GM19023 (cell line): ENCODE results near the gene RMND1.
A peak's percentile ranks its signal among the peaks of the same experiment; 100 is the strongest.
"Not testable (repeated sequence)": the region's sequence is repeated elsewhere in the genome, so short reads cannot be mapped to it uniquely, and the experiment has no call there.

Experiments used
- ATAC-seq: cut with Tn5 transposase; IDR thresholded peaks from one replicate; pipeline ENCODE4 v1.9.1; 2021; ENCODE audit warnings: mild to moderate bottlenecking, moderate library complexity; ENCODE audit not compliant: unreplicated experiment

Gene RMND1

GRCh38 chr6:151452750-151453427, 963 bp upstream of the RMND1 start:
- no peak for ATAC-seq

GRCh38 chr6:151451417-151451949, 443 bp downstream of the RMND1 start:
- peak; percentile 39 for ATAC-seq

- not testable (repeated sequence) for ATAC-seq
Observed at GRCh38 chr6:151450928-151451327, 998 bp downstream of the RMND1 start.

- ATAC-seq = no peak
Observed at GRCh38 chr6:151448623-151449022, 3.3 kb downstream of the RMND1 start.

GRCh38 chr6:151447237-151447636, 4.7 kb downstream of the RMND1 start:
- no peak for ATAC-seq

- no peak for ATAC-seq
Observed at GRCh38 chr6:151445482-151445881, 6.4 kb downstream of the RMND1 start.

GRCh38 chr6:151443911-151444621, 7.9 kb downstream of the RMND1 start:
- no peak for ATAC-seq

GRCh38 chr6:151443454-151443853, 8.5 kb downstream of the RMND1 start:
- no peak for ATAC-seq

GRCh38 chr6:151442371-151442770, 9.6 kb downstream of the RMND1 start:
- no peak for ATAC-seq

GRCh38 chr6:151441390-151442166, 10.3 kb downstream of the RMND1 start:
- peak; percentile 24 for ATAC-seq

GRCh38 chr6:151440930-151441329, 11.0 kb downstream of the RMND1 start:
- peak; percentile 46 for ATAC-seq

- no peak for ATAC-seq
Observed at GRCh38 chr6:151440498-151440897, 11.4 kb downstream of the RMND1 start.

GRCh38 chr6:151437401-151437800, 14.5 kb downstream of the RMND1 start:
- no peak for ATAC-seq

GRCh38 chr6:151436802-151437201, 15.1 kb downstream of the RMND1 start:
- no peak for ATAC-seq

GRCh38 chr6:151436300-151436699, 15.6 kb downstream of the RMND1 start:
- ATAC-seq = no peak

- no peak for ATAC-seq
Observed at GRCh38 chr6:151434369-151434768, 17.6 kb downstream of the RMND1 start.

GRCh38 chr6:151432651-151433050, 19.3 kb downstream of the RMND1 start:
- ATAC-seq = no peak

GRCh38 chr6:151431337-151431736, 20.6 kb downstream of the RMND1 start:
- no peak for ATAC-seq

GRCh38 chr6:151430886-151431285, 21.0 kb downstream of the RMND1 start:
- ATAC-seq = no peak

- no peak for ATAC-seq
Observed at GRCh38 chr6:151428093-151428735, 23.7 kb downstream of the RMND1 start.

GRCh38 chr6:151425561-151425960, 26.4 kb downstream of the RMND1 start:
- no peak for ATAC-seq
